ENCODE data around the gene OPRL1.

The OPRL1 gene

DNA sequence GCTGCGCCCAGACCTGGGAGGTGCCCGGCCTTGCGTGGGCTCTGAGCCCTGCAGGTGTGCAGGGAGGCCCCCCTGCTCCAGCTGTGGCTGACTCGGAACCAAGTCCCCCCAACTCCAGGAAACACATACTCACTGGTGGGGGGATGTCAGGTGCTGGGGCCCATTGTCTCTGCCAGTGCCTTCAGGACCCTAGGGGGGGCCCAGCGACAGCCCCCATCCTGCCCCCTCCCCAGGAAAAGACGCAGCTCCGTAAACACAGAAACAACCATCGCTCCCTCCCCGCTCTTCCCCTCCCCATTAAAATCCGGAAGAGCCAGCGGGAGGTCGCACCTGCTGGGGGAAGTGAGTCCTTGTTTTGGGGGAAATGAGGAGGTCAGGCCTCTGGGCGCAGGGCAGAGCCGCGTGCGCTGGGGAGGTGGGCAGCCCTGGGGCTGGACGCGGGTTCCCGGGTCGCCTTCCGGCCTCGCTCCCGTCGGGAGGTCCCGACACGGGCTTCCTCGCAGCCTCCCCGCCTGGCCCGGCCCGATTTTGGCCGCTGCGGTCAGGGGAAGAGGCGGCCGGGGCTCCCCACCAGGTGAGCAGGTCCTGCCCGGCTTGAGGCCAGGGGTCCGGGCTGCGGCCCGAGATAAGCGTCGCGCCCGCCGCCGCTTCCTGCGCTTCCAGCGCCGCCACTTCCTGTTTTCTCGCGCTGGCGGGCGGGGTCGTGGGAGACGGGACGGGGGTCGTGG lies 37.7 kb upstream of the OPRL1 start:
- DNase-seq (ENCODE audit: low spot score), result no peak

- DNase-seq (ENCODE audit: low spot score), result no peak
Measured at GRCh38 chr20:64043768-64044167, 36.1 kb upstream of the OPRL1 start.

DNA sequence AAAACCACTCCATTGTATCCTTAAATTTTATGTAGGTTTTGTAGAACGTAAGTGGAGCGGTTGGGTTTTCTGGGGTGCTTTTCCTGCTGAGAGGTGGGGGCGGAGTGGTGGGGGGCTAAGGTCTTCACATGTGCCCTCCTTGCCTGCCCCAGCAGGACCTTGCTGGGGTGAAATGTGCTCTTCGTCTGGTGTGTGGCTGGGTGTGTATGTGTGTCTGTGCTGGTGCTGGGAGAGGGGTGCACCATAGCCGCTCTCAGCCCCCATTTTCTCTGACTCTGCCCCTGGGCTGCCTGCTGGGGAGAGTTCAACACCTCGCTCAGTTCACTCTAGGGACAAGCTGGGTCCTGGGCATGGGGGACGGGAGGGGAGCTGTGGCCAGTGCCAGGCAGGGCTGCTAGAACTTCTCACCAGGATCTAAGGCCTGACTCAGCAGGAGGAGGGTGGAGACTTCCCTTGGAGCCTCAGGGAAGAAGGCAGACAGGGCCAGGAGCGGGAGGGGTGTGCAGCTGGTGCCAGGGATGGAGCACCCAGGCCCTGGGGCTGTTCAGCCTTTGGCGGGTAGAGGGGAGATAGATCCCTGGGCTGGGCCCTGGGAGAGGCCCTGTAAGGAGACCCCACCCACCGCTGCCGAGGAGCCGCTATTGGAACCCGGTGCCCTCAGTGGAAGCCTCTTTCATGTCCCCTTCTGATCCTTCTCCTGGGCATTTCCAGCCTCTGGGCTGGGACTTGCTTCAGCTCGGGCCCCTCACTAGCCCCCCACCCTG lies 35.2 kb upstream of the OPRL1 start:
- peak; percentile 81 for DNase-seq (ENCODE audit: low spot score)

DNA sequence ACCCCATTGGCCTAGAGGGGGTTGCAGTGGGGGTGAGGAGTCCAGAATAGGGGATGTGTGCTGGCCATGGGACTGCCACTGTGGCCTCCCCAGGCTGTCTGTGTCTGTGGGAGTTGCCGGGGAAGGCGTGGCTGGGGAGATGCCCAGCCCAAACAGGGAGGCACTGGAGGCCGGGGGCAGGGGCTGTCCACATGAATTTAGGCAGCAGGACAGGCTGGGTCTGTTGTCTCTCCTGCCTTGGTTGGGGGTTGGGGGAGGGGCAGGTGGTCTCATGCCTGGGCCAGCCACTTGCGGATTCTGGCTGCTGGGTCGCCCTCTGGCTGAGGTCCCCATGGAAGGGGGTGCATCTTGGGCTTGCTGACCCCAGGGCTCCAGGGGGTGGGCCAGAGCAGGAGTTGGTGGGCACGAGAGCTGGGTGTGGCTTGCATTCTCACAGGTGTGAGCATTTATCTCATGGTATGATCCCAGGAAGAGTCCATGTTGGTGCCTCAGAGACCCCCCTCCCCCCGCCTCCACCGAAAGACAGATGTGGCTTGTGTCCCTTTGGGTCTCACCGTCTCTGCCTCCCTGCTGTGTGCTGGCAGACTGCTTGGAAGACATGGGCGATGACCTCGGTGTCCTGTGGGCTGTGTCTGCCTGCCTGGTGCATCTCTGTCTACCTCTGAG lies 34.4 kb upstream of the OPRL1 start:
- no peak for DNase-seq (ENCODE audit: low spot score)

DNA sequence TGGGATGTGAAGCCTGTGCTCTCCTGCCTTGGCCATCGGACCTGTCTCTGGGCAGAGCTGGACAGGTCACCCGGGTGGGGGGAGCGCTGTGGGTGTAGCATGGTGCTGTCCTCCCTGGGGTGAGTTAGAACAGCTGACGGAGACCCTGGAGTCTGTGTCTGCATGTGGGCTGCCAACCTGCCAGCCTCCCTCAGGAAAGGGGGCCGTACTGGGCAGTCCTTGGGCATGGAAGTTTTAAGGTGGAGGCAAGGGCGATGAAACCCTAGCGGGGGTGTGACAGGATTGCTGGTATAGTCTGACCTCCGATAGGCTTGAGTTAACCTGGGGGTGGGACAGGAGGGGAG lies 32.9 kb upstream of the OPRL1 start:
- DNase-seq (ENCODE audit: low spot score), result no peak

DNA sequence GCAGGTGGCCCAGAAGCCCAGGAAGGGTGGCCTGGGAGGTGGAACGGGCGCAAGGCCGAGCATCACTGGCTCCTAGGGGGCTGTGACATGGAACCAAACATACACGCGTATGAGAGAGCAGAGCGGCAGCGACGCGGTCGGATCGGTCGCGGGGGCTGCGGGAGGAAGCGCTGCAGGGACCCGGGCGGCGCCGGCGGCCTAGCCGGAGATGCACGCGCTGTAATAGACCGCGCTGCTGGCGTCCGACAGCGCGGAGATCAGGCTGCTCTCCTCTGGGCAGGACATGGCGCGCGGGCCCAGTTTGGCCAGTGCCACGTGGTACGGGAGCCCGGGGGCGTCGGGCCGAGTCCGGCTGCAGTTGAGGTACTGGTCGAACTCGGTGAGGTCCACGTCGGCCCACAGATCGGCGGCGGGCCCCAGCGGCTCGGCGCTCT lies 31.9 kb upstream of the OPRL1 start:
- DNase-seq (ENCODE audit: low spot score), result no peak

GRCh38 chr20:64048402-64049044 lies 31.4 kb upstream of the OPRL1 start:
- DNase-seq (ENCODE audit: low spot score), result no peak

GRCh38 chr20:64049060-64049877 lies 30.6 kb upstream of the OPRL1 start, which contains the start of gene SOX18:
TSS of gene SOX18 (minus strand) at chr20:64049639. CDS start at chr20:64049516, 123 bp downstream.
- no peak for DNase-seq (ENCODE audit: low spot score)

- DNase-seq (ENCODE audit: low spot score), result no peak
Measured at GRCh38 chr20:64049878-64050260, 30.0 kb upstream of the OPRL1 start.

DNA sequence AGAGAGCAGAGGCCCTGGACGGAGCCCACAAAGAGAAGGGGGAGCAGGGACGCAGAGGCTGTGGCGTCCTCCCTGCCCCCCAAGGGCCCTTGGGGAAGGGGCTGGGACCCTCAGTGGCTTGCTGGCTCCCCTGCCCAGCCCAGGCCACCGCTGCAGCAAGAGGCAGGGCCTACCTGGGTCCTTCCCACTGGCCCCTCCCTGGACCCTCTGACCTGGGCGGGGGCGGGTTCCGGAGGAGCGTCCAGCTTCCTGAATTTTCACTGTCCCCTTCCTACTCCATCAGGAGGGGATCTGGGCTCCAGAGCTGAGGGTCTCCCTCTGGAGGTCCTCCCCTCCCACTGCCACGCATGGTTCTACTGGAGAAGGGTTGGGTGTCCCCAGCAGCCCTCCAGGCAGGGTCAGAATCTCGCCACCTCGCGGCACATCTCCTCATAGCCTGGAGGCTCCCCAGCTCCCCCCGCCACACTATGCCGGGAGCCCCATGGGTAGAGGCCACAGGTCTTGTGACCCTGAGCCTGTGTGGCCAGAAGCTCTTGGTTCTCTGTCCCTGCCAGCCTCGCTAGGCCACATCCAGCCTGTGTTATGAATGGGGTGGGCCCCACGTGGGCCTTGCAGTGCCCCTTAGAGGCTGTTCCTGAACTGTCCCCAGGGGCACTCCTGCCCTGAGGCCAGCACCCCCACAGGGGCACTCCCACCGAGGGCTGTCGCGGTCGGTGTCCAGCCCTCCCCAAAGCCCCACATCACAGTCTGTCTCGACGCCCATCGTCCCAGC lies 29.4 kb upstream of the OPRL1 start:
- DNase-seq (ENCODE audit: low spot score), result no peak

- no peak for DNase-seq (ENCODE audit: low spot score)
Measured at GRCh38 chr20:64051033-64051452, 28.8 kb upstream of the OPRL1 start.

DNA sequence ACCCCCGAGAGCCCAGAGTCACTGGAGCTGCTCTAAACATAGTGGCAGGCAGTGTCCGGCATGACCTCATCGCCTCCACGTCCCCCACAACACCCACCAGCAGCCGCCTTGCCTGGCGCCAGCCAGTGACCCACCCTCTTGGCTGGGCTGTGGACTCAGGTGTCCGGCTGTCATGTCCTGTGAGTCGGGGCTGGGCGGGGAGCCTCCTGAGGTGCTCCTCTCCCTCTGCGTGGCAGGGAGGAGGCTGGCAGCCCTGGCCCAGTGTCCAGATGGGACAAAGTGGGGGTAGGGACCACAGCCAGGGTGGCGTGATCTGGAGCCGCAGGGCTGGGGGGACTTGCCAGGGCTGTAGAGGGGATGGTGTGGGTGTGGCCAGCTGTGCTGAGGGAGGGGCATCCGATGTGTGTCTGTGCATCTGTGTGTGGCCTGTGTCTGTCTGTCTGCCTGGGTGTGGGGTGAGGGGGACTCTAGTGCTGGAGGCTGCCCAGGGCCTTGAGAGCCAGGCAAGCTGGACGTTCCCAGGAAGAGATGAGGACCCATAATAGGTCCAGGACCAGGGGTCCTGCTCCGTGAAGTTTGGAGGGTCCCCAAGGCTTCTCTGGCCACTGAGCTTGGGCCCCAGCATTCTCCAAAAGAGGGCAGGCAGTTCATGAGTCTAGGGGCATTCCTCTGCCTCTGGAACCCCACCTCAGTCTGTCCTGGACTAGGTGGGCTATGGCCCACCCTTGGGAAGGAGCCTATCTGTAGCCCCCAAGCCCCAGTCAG lies 28.1 kb upstream of the OPRL1 start:
- DNase-seq (ENCODE audit: low spot score), result no peak

DNA sequence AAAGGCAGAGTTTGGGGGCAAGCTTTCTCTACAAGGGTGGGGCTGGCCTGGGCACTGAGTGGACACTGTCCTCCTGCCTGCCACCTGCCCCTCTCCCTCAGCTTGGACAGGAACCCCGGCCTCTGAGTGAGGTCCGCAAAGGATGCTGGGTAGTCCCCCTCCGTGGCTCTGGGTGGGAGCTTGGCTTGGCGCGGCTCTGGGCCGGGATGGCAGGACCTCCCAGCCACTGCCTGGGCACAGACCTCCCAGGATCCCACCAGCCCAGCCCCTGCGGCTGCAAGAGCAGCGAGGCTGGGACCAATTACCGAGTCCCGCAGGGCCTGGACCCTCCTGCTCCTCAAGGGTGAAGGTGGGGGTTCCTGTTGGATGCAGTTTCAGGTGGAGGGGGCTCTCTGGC lies 27.6 kb upstream of the OPRL1 start:
- no peak for DNase-seq (ENCODE audit: low spot score)

DNA sequence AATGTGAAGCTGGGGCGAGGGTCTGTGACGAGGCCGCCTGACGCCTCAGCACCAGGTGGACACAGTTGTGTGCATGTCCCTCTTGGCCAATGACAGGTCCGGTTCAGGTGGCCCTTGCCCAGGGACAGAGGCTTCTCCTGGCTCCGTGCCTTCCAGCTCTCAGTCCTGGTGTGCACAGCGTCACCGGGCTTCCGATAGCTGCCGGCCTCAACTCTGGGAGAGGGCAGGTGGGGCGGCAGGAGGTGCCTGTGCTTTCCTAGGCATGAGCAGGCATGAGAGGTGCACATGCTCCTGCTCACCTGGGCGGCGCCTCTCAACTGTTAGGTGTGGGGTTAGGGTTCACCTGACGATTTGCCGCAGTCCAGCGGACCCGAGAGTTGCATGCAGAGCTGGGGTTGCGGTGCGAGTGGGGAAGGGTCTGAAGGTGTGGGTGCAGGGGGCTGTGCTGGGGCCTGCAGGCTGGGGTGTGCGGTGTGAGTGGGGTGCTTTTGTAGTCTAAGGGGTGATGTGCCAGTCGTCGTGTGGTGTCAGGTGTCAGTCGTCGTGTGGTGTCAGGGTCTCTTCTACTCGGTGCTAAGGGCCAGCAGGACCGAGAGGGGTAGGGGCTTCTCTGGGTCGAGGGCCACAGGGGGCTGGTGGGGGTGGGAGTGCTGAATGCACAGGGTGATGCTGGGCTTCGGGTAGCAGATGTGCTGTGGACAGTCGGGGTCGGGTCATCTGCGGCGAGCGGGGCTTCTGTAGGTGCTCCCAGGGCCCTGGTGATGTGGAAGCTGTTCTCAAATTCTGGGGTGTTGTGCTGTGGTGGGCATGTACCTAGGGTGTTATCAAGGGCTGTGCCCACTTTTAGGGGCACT lies 26.7 kb upstream of the OPRL1 start:
- no peak for DNase-seq (ENCODE audit: low spot score)

DNA sequence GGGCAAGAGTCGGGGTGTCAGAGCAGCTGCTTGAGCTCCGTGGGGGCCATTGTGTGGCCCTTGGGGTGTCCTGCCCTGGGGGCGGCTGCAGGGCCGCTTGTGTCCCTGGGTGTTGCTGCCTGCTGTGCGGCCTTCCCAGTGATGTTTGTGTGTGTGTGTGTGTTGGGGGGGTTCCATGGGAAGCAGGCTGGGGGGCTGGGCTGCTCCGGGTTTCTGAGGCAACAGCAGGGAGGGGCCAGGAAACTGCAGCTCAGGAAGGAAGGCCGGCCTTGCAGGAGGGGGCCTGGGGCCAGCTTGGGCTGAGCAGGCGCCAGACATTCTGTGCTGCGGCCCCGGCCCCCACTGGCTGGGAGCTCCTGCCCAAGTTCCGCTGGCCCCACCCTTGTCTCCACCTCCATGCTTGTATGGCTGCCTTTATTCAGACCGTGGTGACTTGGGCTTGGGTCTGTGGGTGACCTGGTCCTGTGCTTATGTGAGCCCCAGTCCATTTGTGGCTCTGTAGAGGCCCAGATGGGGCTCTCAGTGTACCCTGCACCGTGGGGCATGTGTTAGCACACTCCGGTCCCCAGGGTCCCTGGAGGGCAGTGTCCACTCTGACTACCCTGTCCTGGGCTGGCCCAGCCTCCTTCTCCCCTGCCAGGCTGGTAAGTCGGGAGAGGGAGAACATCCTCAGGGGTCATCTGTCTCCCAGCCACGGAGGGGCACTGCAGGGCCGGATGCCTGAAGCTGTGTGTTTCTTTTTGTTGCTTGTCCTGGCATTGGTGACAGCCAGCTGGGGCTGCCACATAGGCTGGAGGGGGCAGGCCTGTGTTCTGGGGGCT lies 25.8 kb upstream of the OPRL1 start:
- no peak for DNase-seq (ENCODE audit: low spot score)

DNA sequence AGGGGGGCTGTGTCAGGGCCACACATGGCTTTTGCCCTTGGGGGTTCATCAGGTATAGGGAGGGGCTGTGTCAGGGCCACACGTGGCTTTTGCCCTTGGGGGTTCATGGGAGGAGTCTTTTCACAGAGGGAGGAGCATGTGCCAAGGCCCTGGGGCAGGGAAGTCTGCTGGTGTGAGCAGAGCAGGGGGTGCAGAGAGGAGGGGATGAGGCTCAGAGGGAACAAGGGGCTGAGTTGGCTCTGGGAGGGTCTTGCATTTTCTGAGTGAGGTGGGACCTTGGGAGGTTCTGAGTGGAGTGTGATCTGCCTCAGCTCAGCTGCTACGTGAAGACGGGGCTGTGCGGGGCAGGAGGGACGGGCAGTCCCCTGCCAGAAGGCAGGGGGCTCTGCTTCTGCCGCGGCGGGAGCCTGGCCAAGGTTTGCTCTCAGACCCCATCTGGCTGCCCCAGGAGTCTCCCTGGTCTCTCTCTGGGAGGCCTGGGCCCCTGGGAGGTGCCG lies 24.4 kb upstream of the OPRL1 start:
- no peak for DNase-seq (ENCODE audit: low spot score)

- DNase-seq (ENCODE audit: low spot score), result no peak
Measured at GRCh38 chr20:64055893-64056638, 23.8 kb upstream of the OPRL1 start.

DNA sequence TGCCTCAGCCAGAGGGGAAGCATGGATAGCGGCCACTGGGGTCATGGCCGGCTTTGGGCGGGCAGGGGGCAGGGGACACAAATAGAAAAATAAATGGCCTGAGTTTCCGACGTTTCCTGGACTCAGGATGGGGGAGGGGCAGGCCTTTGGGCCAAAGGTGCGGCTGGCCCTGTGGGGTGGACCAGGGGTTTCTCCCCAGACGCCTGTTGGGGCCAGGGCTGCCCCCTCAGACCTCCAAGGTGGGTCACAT lies 23.3 kb upstream of the OPRL1 start:
- no peak for DNase-seq (ENCODE audit: low spot score)
